Vagina (tissue), 2 donors: Measurements from ENCODE around the gene HOXA5.

Source experiments
- POLR2A ChIP-seq, 2 donors: fragments of 450-650 bp; IDR thresholded peaks; one replicate each; pipeline ENCODE4 v1.6.1; 2017; ENCODE audit warnings: antibody characterized with exemption in 2 of 2, mild to moderate bottlenecking in 2 of 2, moderate library complexity in 2 of 2
- TF ChIP-seq, protein P1 (sequence below), 3 experiments: fragments of 450-650 bp in 2 of 3; fragments of 200-600 bp in 1 of 3; sonication (generic) in 1 of 3; IDR thresholded peaks; one replicate each; pipeline ENCODE4 v1.5.1; 2017 to 2019; ENCODE audit warnings: antibody characterized with exemption in 3 of 3, mild to moderate bottlenecking in 2 of 3, moderate library complexity in 2 of 3

DNA sequence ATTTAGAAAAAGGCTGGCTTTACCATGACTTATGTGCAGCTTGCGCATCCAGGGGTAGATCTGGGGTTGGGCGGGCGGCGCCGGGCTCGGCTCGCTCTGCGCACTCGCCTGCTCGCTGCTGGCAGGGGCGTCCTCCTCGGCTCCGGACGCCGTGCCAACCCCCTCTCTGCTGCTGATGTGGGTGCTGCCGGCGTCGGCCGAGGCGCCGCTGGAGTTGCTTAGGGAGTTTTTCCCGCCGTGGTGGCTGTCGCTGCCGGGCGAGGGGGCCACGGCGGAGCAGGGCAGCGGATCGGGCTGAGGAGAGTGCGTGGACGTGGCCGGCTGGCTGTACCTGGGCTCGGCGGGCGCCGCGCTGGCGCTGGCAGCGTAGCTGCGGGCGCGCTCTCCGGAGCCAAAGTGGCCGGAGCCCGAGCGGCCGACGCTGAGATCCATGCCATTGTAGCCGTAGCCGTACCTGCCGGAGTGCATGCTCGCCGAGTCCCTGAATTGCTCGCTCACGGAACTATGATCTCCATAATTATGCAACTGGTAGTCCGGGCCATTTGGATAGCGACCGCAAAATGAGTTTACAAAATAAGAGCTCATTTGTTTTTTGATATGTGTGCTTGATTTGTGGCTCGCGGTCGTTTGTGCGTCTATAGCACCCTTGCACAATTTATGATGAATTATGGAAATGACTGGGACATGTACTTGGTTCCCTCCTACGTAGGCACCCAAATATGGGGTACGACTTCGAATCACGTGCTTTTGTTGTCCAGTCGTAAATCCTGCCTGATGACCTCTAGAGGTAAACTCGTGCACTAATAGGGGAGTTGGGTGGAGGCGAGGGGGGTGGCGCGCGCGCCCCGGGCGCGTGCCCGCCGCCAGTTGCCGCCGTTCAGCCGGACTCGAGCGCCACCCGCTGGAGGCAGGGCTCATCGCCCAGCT lies at the start of gene HOXA5:
- TF ChIP-seq, protein P1, sequence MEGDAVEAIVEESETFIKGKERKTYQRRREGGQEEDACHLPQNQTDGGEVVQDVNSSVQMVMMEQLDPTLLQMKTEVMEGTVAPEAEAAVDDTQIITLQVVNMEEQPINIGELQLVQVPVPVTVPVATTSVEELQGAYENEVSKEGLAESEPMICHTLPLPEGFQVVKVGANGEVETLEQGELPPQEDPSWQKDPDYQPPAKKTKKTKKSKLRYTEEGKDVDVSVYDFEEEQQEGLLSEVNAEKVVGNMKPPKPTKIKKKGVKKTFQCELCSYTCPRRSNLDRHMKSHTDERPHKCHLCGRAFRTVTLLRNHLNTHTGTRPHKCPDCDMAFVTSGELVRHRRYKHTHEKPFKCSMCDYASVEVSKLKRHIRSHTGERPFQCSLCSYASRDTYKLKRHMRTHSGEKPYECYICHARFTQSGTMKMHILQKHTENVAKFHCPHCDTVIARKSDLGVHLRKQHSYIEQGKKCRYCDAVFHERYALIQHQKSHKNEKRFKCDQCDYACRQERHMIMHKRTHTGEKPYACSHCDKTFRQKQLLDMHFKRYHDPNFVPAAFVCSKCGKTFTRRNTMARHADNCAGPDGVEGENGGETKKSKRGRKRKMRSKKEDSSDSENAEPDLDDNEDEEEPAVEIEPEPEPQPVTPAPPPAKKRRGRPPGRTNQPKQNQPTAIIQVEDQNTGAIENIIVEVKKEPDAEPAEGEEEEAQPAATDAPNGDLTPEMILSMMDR (IDR thresholded peaks at IDR 0.05) = peak in 2 of 3 experiments; percentile 26 to 37
- TF ChIP-seq POLR2A (IDR thresholded peaks at IDR 0.05) = no peak
